HepG2 (cell line): ENCODE results near the gene RAB2B. TPM values are rescaled to one million over a fixed set of nuclear protein-coding genes. Genes with fewer than 3 reads are reported as not detected.

Source experiments
- AGO2 ChIP-seq: fragments of 200-400 bp; formaldehyde crosslinking; optimal IDR thresholded peaks from 2 replicates; pipeline ENCODE3; 2017; ENCODE audit warnings: mild to moderate bottlenecking, low read depth, low read length, moderate library complexity
- ARHGAP35 ChIP-seq: sonication (generic); formaldehyde crosslinking; IDR thresholded peaks from 2 replicates; pipeline ENCODE4 v1.9.0; 2022; ENCODE audit warnings: mild to moderate bottlenecking, inconsistent platforms, moderate library complexity, missing genetic modification reagents, borderline replicate concordance
- CBX1 ChIP-seq: IDR thresholded peaks from one replicate; pipeline ENCODE4 v1.6.1; 2016; ENCODE audit warnings: antibody characterized with exemption, low read depth
- GATAD1 ChIP-seq: IDR thresholded peaks from 2 replicates; pipeline ENCODE4 v1.6.1; 2016; ENCODE audit warnings: missing genetic modification reagents, missing compliant biosample characterization
- HIVEP1 ChIP-seq: sonication (generic); formaldehyde crosslinking; IDR thresholded peaks from 2 replicates; pipeline ENCODE4 v1.4.0; 2020; ENCODE audit warnings: mild to moderate bottlenecking, missing genetic modification reagents
- SAFB2 ChIP-seq: sonication (generic); formaldehyde crosslinking; IDR thresholded peaks from 2 replicates; pipeline ENCODE4 v1.5.1; 2020; ENCODE audit warnings: missing genetic modification reagents, low read depth, mild to moderate bottlenecking, borderline replicate concordance
- TCF7L2 ChIP-seq: IDR thresholded peaks from 2 replicates; pipeline ENCODE4 v1.6.1; 2011; ENCODE audit warnings: mild to moderate bottlenecking, low read depth, low read length, moderate library complexity
- ZBTB7B ChIP-seq: sonication (generic); formaldehyde crosslinking; IDR thresholded peaks from 2 replicates; pipeline ENCODE4 v1.4.0; 2020; ENCODE audit warnings: missing genetic modification reagents
- ZFP41 ChIP-seq: sonication (generic); formaldehyde crosslinking; IDR thresholded peaks from 2 replicates; pipeline ENCODE4 v1.4.0; 2020; ENCODE audit warnings: mild to moderate bottlenecking, missing genetic modification reagents, borderline replicate concordance
- ZFX ChIP-seq: sonication (generic); formaldehyde crosslinking; IDR thresholded peaks from 2 replicates; pipeline ENCODE4 v1.4.0; 2020; ENCODE audit warnings: mild to moderate bottlenecking, low read depth, missing genetic modification reagents, moderate library complexity
- ZFYVE20 ChIP-seq: sonication (generic); formaldehyde crosslinking; IDR thresholded peaks from 2 replicates; pipeline ENCODE4 v1.8.0; 2023; ENCODE audit warnings: low read depth, mild to moderate bottlenecking, moderate library complexity, missing genetic modification reagents, borderline replicate concordance
- ZNF547 ChIP-seq: sonication (generic); formaldehyde crosslinking; IDR thresholded peaks from 2 replicates; pipeline ENCODE4 v1.5.1; 2020; ENCODE audit warnings: mild to moderate bottlenecking, missing genetic modification reagents
- ZNF589 ChIP-seq: sonication (generic); formaldehyde crosslinking; conservative IDR thresholded peaks from 2 replicates; pipeline ENCODE4 v1.8.0; 2022; ENCODE audit warnings: mild to moderate bottlenecking, moderate library complexity, missing genetic modification reagents
- ZNF598 ChIP-seq: sonication (generic); formaldehyde crosslinking; IDR thresholded peaks from 2 replicates; pipeline ENCODE4 v1.5.1; 2020; ENCODE audit warnings: mild to moderate bottlenecking, missing genetic modification reagents, borderline replicate concordance
- ZNF660 ChIP-seq: sonication (generic); formaldehyde crosslinking; IDR thresholded peaks from 2 replicates; pipeline ENCODE4 v1.5.1; 2020; ENCODE audit warnings: mild to moderate bottlenecking, low read depth, missing genetic modification reagents, borderline replicate concordance
- ZNF672 ChIP-seq: sonication (generic); formaldehyde crosslinking; IDR thresholded peaks from 2 replicates; pipeline ENCODE4 v1.8.1; 2022; ENCODE audit warnings: missing genetic modification reagents
- ZNF788 ChIP-seq: sonication (generic); formaldehyde crosslinking; IDR thresholded peaks from 2 replicates; pipeline ENCODE4 v1.5.0; 2020; ENCODE audit warnings: mild to moderate bottlenecking, missing genetic modification reagents, borderline replicate concordance
- ZNF850 ChIP-seq: sonication (generic); formaldehyde crosslinking; conservative IDR thresholded peaks from 2 replicates; pipeline ENCODE4 v1.9.0; 2021; ENCODE audit warnings: mild to moderate bottlenecking, missing genetic modification reagents
- polyA plus RNA-seq, 8 experiments: library from polyadenylated mRNA; depleted of rRNA in 3 of 8; stranded (reverse) in 7 of 8; unstranded in 1 of 8; fragments of >200 nt; fragmentation: Illumina TruSeq in 4 of 8; extraction: Trizol in 4 of 8; gene quantifications; 2 replicates each; pipeline versions ENCODE4 v1.2.1 to v1.2.3, GENCODE V29; 2011 to 2016; ENCODE audit warnings: low read depth in 4 of 8, missing spikeins in 1 of 8, mixed read lengths in 1 of 8; ENCODE audit not compliant: insufficient read depth in 1 of 8
- total RNA-seq, 5 experiments: library from RNA; depleted of rRNA; stranded (reverse); fragments of >200 nt; fragmentation: Illumina TruSeq; extraction: Trizol; gene quantifications; 2 replicates each; pipeline ENCODE4 v1.2.3, GENCODE V29; 2016; ENCODE audit warnings: low read depth in 1 of 5
- TF ChIP-seq, protein P1 (sequence below): sonication (generic); formaldehyde crosslinking; IDR thresholded peaks from 2 replicates; pipeline ENCODE4 v1.8.0; 2022; ENCODE audit warnings: mild to moderate bottlenecking, missing genetic modification reagents, moderate library complexity
- TF ChIP-seq, protein P2 (sequence below): sonication (generic); formaldehyde crosslinking; IDR thresholded peaks from 2 replicates; pipeline ENCODE4 v1.4.0; 2020; ENCODE audit warnings: missing genetic modification reagents
- TF ChIP-seq, protein P3 (sequence below), 2 experiments: sonication (generic) in 1 of 2; formaldehyde crosslinking in 1 of 2; IDR thresholded peaks; 2 replicates each; pipeline versions ENCODE4 v1.5.1 to v1.6.1; 2011 to 2020; ENCODE audit warnings: borderline replicate concordance in 1 of 2, low read depth in 1 of 2, low read length in 1 of 2, mild to moderate bottlenecking in 1 of 2, missing genetic modification reagents in 1 of 2, moderate library complexity in 1 of 2
- TF ChIP-seq, protein P4 (sequence below): sonication (generic); formaldehyde crosslinking; IDR thresholded peaks from 2 replicates; pipeline ENCODE4 v1.4.0; 2020; ENCODE audit warnings: missing genetic modification reagents

The RAB2B gene
- total and polyA plus RNA-seq, 2 of the 13 experiments (the other 11 are each of a cell fraction or from before 2014, with no cell fraction given) = 36.0 to 60.6 TPM

DNA sequence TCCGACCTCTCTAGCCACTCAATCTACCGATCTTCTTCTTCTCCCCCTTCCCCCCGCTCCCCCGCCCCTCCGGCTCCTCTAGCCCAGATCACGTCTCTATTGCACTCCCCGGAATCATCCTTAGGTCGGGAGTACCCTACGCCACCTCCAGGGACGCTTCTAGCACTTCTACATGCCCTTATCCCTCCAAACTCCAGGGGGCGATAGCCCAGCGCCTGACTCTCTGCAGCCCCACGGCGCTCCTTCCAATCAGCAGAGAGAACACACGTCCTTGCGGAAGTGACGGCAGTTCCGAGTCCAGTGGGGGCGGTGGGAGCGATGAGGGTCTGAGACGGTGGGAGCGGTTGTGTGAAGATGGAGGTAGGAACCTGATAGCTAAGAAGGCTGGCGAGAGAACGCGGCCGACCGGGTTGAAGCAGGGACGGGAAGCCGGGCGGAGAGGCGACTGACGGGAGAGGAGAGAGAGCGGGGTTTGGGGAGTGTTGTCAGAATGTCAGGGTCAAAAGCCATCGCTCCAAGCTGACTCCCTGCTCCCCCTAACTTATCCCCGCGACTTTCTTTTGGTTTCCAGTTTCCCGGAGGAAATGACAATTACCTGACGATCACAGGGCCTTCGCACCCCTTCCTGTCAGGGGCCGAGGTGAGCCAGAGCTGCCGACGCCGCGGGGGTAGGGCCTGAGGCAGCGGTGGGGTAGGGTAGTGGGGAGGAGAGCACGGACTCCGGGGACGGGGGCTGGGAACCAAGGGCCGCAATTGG, at the start of gene RAB2B, which contains the start of gene TOX4 (continued):
- TF ChIP-seq, protein P1, sequence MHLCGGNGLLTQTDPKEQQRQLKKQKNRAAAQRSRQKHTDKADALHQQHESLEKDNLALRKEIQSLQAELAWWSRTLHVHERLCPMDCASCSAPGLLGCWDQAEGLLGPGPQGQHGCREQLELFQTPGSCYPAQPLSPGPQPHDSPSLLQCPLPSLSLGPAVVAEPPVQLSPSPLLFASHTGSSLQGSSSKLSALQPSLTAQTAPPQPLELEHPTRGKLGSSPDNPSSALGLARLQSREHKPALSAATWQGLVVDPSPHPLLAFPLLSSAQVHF = no peak
- TF ChIP-seq ZNF589 = peak; percentile 96
- no peak for TF ChIP-seq ZNF850 (CRISPR knock-in tag)
- TF ChIP-seq HIVEP1 = peak; percentile 87
- no peak for TF ChIP-seq ZNF672
- peak; percentile 78; the same call in 1 of the 2 replicates for TF ChIP-seq ZNF547 (CRISPR knock-in tag)
- TF ChIP-seq AGO2 = no peak
- TF ChIP-seq ZFP41 = peak; percentile 86; the same call in 1 of the 2 replicates
- peak; percentile 76; the same call in 1 of the 2 replicates for TF ChIP-seq ZBTB7B (CRISPR knock-in tag)
- TF ChIP-seq ARHGAP35 (CRISPR knock-in tag) = peak; percentile 82; the same call in 1 of the 2 replicates
- TF ChIP-seq ZNF660 = no peak
- TF ChIP-seq ZNF598 (CRISPR knock-in tag) = peak; percentile 91; the same call in 1 of the 2 replicates
- peak; percentile 80 for TF ChIP-seq CBX1
- no peak for TF ChIP-seq TCF7L2
- peak; percentile 88 for TF ChIP-seq ZNF788 (CRISPR knock-in tag)
- peak; percentile 75; the same call in 1 of the 2 replicates for TF ChIP-seq SAFB2 (CRISPR knock-in tag)
- TF ChIP-seq, protein P2, sequence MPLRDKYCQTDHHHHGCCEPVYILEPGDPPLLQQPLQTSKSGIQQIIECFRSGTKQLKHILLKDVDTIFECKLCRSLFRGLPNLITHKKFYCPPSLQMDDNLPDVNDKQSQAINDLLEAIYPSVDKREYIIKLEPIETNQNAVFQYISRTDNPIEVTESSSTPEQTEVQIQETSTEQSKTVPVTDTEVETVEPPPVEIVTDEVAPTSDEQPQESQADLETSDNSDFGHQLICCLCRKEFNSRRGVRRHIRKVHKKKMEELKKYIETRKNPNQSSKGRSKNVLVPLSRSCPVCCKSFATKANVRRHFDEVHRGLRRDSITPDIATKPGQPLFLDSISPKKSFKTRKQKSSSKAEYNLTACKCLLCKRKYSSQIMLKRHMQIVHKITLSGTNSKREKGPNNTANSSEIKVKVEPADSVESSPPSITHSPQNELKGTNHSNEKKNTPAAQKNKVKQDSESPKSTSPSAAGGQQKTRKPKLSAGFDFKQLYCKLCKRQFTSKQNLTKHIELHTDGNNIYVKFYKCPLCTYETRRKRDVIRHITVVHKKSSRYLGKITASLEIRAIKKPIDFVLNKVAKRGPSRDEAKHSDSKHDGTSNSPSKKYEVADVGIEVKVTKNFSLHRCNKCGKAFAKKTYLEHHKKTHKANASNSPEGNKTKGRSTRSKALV (CRISPR knock-in tag) = 0 out of 2 replicates have a peak, but pooled peaks have one; percentile 72
- no peak for TF ChIP-seq ZFYVE20 (CRISPR knock-in tag)
- TF ChIP-seq ZFX (CRISPR knock-in tag) = peak; percentile 81
- TF ChIP-seq, protein P3, sequence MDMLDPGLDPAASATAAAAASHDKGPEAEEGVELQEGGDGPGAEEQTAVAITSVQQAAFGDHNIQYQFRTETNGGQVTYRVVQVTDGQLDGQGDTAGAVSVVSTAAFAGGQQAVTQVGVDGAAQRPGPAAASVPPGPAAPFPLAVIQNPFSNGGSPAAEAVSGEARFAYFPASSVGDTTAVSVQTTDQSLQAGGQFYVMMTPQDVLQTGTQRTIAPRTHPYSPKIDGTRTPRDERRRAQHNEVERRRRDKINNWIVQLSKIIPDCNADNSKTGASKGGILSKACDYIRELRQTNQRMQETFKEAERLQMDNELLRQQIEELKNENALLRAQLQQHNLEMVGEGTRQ (IDR thresholded peaks at IDR 0.05; ENCODE audit: low read depth, low read length) = no peak
- TF ChIP-seq, protein P3 (CRISPR knock-in tag; IDR thresholded peaks at IDR 0.05; ENCODE audit: borderline replicate concordance) = no peak; the same call in 1 of the 2 replicates
- TF ChIP-seq, protein P4, sequence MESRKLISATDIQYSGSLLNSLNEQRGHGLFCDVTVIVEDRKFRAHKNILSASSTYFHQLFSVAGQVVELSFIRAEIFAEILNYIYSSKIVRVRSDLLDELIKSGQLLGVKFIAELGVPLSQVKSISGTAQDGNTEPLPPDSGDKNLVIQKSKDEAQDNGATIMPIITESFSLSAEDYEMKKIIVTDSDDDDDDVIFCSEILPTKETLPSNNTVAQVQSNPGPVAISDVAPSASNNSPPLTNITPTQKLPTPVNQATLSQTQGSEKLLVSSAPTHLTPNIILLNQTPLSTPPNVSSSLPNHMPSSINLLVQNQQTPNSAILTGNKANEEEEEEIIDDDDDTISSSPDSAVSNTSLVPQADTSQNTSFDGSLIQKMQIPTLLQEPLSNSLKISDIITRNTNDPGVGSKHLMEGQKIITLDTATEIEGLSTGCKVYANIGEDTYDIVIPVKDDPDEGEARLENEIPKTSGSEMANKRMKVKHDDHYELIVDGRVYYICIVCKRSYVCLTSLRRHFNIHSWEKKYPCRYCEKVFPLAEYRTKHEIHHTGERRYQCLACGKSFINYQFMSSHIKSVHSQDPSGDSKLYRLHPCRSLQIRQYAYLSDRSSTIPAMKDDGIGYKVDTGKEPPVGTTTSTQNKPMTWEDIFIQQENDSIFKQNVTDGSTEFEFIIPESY (CRISPR knock-in tag) = peak; percentile 71
- peak; percentile 99 for TF ChIP-seq GATAD1
